Nephron (organoid): ENCODE measurements around the gene TRMT44.

ENCODE experiments used
- H3K27ac Mint-ChIP-seq, 3 experiments: 2 replicates each; pipeline ENCODE4 v1.8.0; 2020; ENCODE audit warnings: mixed read lengths in 3 of 3, mild to moderate bottlenecking in 2 of 3, moderate library complexity in 1 of 3
- H3K27me3 Mint-ChIP-seq: 2 replicates; pipeline ENCODE4 v1.8.0; 2021; ENCODE audit warnings: low read depth, mild to moderate bottlenecking, moderate library complexity, mixed read lengths
- H3K36me3 Mint-ChIP-seq: 2 replicates; pipeline ENCODE4 v1.8.0; 2020; ENCODE audit warnings: low read depth, mixed read lengths
- H3K4me1 Mint-ChIP-seq: 2 replicates; pipeline ENCODE4 v1.8.0; 2020; ENCODE audit warnings: mixed read lengths
- H3K4me3 Mint-ChIP-seq, 3 experiments: 2 replicates each; pipeline ENCODE4 v1.8.0; 2020; ENCODE audit warnings: mild to moderate bottlenecking in 3 of 3, mixed read lengths in 3 of 3, moderate library complexity in 2 of 3
- H3K9me3 Mint-ChIP-seq: 2 replicates; pipeline ENCODE4 v1.8.0; 2020; ENCODE audit warnings: mixed read lengths
- CTCF ChIP-seq, 3 experiments: fragments of 200-600 bp; sonication (generic); IDR thresholded peaks; one replicate each; pipeline ENCODE4 v1.5.0; 2021; ENCODE audit warnings: antibody characterized with exemption in 3 of 3; ENCODE audit not compliant: unreplicated experiment in 3 of 3

The TRMT44 gene

GRCh38 chr4:8407316-8407715 lies 33.3 kb upstream of the TRMT44 start:
- H3K27ac Mint-ChIP-seq, result no peak overlapping the region
- H3K4me3 Mint-ChIP-seq, result no peak overlapping the region
- TF ChIP-seq CTCF (IDR thresholded peaks at IDR 0.05; ENCODE audit: unreplicated experiment in 3 of 3), result no peak

GRCh38 chr4:8407756-8408155 lies 32.8 kb upstream of the TRMT44 start:
- peaks cover 53% of the 10 kb centered on the region for H3K36me3 Mint-ChIP-seq
- H3K27me3 Mint-ChIP-seq, result peaks cover 9% of the 10 kb centered on the region
- no peaks in the 10 kb centered on the region for H3K9me3 Mint-ChIP-seq
- H3K4me3 Mint-ChIP-seq, result no peak overlapping the region
- peaks cover 22% of the 10 kb centered on the region for H3K4me1 Mint-ChIP-seq
- TF ChIP-seq CTCF (IDR thresholded peaks at IDR 0.05; ENCODE audit: unreplicated experiment in 3 of 3), result no peak
- no peak overlapping the region for H3K27ac Mint-ChIP-seq

More at GRCh38 chr4:8407316-8407715, 33.3 kb upstream of the TRMT44 start:
- H3K27me3 Mint-ChIP-seq, result peaks cover 9% of the 10 kb centered on the region
- no peaks in the 10 kb centered on the region for H3K9me3 Mint-ChIP-seq
- H3K4me1 Mint-ChIP-seq, result peaks cover 27% of the 10 kb centered on the region
- peaks cover 53% of the 10 kb centered on the region for H3K36me3 Mint-ChIP-seq

GRCh38 chr4:8409264-8410065 lies 31.1 kb upstream of the TRMT44 start:
- no peak for TF ChIP-seq CTCF (IDR thresholded peaks at IDR 0.05; ENCODE audit: unreplicated experiment in 3 of 3)
- Mint-ChIP-seq H3K4me1 (peaks cover 11% of the 10 kb centered on the region), H3K27me3 (peaks cover 9% of the 10 kb centered on the region), H3K36me3 (peaks cover 56% of the 10 kb centered on the region), H3K4me3 (no peak overlapping the region), H3K27ac (peak overlapping the region in 1 of 3 experiments; percentile 33), H3K9me3 (no peaks in the 10 kb centered on the region)

- TF ChIP-seq CTCF (IDR thresholded peaks at IDR 0.05; ENCODE audit: unreplicated experiment in 3 of 3), result no peak
These were observed 30.4 kb upstream of the TRMT44 start for GRCh38 chr4:8410066-8410625.

GRCh38 chr4:8410641-8411271 lies 29.8 kb upstream of the TRMT44 start:
- Mint-ChIP-seq H3K27me3 (peaks cover 5% of the 10 kb centered on the region), H3K36me3 (peaks cover 51% of the 10 kb centered on the region), H3K4me3 (no peak overlapping the region), H3K4me1 (no peaks in the 10 kb centered on the region), H3K27ac (no peak overlapping the region), H3K9me3 (no peaks in the 10 kb centered on the region)
- peak; percentile 41 to 43 (median 42) for TF ChIP-seq CTCF (IDR thresholded peaks at IDR 0.05; ENCODE audit: unreplicated experiment in 3 of 3)

More at GRCh38 chr4:8410066-8410625, 30.4 kb upstream of the TRMT44 start:
- Mint-ChIP-seq H3K27me3 (peaks cover 7% of the 10 kb centered on the region), H3K9me3 (no peaks in the 10 kb centered on the region), H3K4me1 (peaks cover 4% of the 10 kb centered on the region), H3K27ac (no peak overlapping the region), H3K36me3 (peaks cover 55% of the 10 kb centered on the region), H3K4me3 (no peak overlapping the region)
